GM18517 (cell line): ENCODE data around the gene ELSPBP1.
"Not testable (repeated sequence)": the region's sequence is repeated elsewhere in the genome, so short reads cannot be mapped to it uniquely, and the experiment has no call there.

Experiments used
- ATAC-seq: cut with Tn5 transposase; IDR thresholded peaks from one replicate; pipeline ENCODE4 v1.9.1; 2021; ENCODE audit warnings: mild to moderate bottlenecking, moderate library complexity; ENCODE audit not compliant: unreplicated experiment

The ELSPBP1 gene

DNA sequence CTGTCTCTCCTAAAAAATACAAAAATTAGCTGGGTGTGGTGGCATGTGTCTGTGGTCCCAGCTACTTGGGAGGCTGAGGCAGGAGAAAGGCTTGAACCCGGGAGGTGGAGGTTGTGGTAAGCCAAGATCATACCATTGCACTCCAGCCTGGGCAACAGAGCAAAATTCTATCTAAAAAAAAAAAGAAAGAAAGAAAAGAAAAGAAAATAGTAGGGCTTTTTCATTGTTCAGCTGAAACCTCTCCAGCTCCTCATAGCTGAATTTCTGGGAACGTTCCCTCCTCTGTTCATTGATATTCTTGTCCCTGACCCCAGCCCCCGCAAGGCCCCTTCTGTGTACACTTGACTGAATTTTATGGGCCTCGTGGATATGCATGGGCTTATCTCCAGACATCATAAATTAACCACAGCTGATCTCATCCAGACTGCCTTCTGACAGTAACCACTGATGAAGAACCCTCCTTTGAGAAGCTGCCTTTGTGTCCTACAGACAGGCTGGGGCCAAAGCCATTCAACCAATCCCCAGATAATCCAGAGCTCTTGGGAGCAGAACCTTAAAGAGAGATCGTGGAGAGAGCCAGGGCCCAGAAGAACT lies at the start of gene ELSPBP1:
ELSPBP1 (plus strand) TSS at position 424 of the 594 bp plus-strand sequence. CDS start 14,036 bp downstream, outside the sequence.
- no peak for ATAC-seq

- ATAC-seq: not testable (repeated sequence)
Observed at GRCh38 chr19:47949852-47950521, 44.4 kb upstream of the ELSPBP1 start.

DNA sequence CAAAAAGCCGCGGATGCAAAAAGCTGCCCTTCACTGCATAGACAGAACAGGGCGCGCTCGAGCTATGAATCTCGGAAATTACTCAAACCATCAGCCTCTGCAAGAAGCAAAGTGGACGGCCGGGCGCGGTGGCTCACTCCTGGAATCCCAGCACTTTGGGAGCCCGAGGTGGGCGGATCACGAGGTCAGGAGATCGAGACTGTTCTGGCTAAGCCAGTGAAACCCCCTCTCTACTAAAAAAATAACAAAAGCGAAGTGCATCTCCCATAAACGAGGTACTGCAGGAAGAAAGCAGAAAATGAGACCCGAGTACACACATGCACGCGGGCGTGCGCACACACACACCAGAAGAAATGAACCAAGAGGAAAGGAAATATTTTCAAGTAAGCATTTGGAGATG lies 42.3 kb upstream of the ELSPBP1 start:
- ATAC-seq: not testable (repeated sequence)

DNA sequence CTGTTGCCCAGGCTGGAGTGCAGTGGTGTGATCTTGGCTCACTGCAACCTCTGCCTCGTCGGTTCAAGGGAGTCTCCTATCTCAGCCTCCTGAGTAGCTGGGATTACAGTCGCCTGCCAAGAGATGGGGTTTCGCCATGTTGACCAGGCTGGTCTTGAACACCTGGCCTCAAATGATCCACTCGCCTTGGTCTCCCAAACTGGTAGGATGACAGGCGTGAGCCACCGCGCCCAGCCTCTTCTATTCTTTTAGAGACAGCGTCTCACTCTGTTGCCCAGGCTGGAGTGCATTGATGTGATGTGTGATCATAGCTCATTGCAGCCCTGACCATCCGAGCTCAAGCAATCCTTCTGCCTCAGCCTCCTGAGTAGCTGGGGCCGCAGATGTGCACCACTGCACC lies 38.5 kb upstream of the ELSPBP1 start:
- not testable (repeated sequence) for ATAC-seq

GRCh38 chr19:47973529-47973928 lies 20.9 kb upstream of the ELSPBP1 start:
- no peak for ATAC-seq

GRCh38 chr19:47991191-47991808 lies 3.1 kb upstream of the ELSPBP1 start:
- no peak for ATAC-seq

- ATAC-seq: no peak
Observed at GRCh38 chr19:47992070-47992469, 2.4 kb upstream of the ELSPBP1 start, which contains the start of gene BSPH1. BSPH1 (minus strand) TSS chr19:47992170; CDS start chr19:47992081, 89 bp downstream.

DNA sequence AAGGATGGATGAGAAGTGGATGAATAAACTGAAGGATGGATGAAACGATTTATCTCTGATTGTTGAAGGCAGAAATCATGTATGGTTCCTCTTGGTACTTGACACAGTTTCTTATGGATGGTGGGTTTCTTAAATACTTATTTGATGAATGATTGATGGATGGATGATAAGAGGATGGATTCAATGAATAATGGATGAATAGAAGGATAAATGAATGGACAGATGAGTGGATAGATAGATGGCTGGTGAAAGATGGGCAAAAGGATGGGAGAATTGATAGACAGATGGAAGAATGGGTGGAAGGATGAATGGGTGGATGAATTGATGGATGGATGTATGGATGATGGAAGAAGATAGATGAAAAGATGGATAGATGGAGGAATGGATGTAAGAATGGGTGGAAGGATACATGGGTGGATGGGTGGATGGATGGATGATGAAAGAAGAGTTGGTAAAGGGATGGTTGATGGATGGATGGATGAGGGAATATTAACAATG lies 1.8 kb downstream of the ELSPBP1 start:
- ATAC-seq: no peak

GRCh38 chr19:47998800-47999199 lies 4.4 kb downstream of the ELSPBP1 start:
- ATAC-seq: no peak

- ATAC-seq: no peak
Observed at GRCh38 chr19:48000846-48001245, 6.4 kb downstream of the ELSPBP1 start.

DNA sequence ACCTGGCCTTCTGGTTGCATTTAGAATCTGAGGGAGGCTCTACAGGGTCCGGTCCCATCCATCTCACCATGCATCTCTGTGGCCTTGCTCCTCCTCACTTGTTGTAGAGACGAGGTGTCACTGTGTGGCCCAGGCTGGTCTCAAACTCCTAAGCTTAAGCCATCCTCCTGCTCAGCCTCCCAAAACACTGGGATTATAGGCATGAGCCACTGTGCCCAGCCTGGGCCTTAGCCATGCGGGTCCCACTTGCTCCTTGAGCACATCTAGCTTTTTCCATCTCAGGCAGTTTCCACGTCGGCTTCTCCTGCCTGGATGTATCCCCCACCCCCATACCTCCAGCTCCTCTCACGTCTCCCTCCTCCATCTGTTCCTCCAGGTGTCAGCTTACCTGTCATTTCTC lies 9.8 kb downstream of the ELSPBP1 start:
- no peak for ATAC-seq

DNA sequence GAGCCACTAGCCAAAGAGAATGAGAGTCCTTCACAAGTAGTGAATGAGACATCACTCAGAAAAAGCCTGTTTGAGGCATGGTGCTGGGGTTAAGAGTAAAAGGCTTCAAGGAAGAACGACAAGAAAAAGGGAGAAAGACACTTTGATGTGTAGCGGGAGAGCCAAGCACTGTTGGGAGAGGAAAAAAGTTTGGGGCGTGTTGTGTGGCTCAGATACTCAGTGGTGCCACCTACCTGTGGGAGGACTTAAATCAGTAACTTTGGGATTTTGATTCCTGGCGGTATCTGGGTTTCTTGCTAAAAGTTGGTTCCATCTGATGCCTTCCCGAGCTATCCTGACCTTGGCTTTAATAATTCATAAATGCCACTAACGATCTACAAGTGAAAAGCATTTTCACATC lies 12.3 kb downstream of the ELSPBP1 start:
- ATAC-seq: no peak

- ATAC-seq: no peak
Observed at GRCh38 chr19:48010932-48011758, 16.7 kb downstream of the ELSPBP1 start.

DNA sequence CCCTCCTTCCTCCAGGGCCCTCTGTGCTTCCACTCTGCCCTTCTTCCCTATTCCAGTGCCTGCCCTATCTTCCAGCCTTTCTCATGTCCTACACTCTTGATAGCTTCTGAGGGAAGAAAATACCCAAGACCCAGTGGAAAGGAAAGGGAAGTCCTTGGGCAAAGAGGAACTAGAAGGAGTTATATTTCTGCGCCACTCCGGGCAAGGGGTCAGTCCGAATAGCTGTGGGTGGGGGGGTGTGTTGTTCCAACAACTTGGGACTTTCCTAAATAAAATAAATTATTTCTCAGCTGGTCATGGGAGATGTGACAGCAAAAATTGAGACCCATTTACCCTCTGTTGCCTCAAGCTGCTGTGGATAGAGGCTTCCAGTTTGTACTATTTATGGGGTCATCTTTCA lies 26.3 kb downstream of the ELSPBP1 start:
- no peak for ATAC-seq

DNA sequence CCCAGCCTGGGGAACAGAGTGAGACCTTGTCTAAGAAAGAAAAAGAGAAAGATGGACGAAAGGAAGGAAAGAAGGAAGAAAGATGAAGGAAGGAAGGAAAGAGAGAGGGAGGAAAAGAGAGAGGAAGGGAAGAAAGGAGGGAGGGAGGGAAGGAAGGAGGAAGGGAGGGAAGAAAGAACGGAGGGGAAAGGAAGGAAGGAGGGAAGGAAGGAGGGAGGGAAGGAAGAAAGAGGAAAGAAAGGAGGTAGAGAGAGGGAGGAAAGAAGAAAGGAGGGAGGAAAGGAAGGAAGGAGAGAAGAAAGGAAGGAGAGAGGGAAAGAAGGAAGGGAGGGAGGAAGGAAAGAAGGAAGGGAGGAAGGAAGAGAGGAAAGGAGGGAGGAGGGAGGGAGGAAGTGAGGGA lies 28.6 kb downstream of the ELSPBP1 start:
- no peak for ATAC-seq

DNA sequence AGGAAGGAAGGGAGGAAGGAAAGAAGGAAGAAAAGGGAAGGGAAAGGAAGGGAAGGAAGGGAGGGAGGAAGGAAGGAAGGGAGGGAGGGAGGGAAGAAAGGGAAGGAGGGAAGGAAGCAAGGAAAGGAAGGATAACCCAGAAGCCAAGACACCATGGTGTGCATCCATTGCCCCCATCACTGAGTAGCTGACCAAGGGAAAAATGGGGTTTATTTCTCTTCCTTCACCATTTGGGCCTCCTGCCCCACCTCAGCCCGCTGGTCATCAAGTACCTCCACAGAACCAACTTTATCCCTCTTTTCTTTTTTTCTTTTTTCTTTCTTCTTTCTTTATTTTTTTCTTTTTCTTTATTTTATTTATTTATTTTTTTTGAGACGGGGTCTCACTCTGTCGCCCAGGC lies 29.1 kb downstream of the ELSPBP1 start:
- ATAC-seq: no peak

DNA sequence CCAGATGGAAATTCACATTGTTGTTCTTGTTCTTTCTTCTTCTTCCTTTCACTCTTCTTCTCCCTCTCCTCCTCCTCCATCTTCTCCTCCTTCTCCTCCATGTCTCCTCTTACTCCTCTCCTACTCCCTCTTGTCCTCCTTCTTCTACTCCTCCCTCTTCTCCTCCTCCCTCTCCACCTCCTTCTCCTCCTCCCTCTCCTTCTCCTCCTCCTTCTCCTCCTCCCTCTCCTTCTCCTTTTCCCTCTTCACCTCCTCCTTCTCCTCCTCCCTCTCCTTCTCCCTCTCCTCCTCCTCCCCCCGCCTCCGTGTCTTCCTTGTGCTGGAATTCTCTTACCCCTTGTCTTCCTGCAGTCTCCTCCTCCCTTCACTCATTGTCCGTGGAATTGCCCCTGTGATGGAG lies 31.0 kb downstream of the ELSPBP1 start:
- ATAC-seq: no peak

DNA sequence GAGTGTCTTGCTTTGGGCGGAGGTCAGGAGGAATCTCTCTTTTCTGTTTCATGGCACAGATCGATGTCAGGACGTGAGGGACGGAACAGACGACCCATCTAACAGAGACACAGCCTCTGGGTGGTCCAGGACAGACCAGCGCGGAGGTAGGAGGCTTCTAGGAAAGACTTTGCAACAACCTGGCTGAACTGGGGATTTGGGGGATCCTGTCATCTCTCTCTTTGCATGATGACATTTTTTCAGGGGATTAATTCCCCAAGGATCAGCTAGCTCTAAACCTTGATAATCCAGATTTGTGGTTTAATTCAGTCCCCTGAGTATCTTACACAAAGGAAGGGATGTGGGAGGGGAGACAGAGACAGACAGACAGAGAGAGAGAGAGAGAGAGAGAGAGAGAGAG lies 35.0 kb downstream of the ELSPBP1 start:
- no peak for ATAC-seq

DNA sequence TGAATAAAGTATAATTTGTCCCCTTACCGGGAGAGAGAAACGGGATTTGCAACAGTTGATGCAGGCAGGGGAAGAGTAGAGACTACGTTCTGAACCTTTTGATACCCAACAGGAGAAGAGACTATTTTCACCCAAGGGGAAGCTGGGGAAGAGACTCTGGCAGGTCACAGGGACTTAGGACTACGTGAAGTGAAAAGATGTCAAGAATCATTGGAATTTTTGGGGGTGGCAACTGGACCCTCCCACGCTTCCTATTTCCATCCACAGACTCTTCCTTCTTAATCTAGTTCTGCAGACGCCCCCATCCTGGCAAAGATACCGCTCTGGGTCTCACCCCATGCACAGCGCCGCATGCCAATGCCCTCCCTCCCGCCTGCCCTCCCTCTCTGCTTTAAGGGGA lies 35.6 kb downstream of the ELSPBP1 start:
- ATAC-seq: no peak

DNA sequence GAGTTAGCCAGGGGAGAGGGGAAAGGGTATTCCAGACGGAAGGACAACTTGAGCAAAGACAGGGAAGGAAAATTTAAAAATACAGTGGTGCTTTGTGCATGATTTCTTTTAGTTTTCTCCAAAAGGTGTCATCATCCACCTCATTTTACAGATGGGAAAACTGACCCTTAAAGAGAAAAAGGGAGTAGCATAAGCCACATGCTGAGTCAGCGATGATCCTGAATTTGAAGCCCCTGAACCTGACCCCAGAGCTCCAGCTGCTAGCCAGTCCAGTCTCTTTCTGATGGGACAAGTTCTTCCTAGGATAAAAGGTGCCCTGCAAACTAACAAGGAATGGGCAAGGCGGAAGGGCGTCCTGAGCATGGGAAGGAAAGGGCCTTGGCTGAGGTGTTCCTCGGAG lies 39.2 kb downstream of the ELSPBP1 start:
- no peak for ATAC-seq

GRCh38 chr19:48036765-48037164 lies 42.3 kb downstream of the ELSPBP1 start:
- no peak for ATAC-seq
